Measurements from ENCODE around the gene SSX4B.

- no peak for TF ChIP-seq CTCF (IDR thresholded peaks at IDR 0.05 in 8 of 11, conservative IDR thresholded peaks at IDR 0.05 in 3 of 11)
- TF ChIP-seq POLR2A (IDR thresholded peaks at IDR 0.05) = no peak
These were observed 47.0 kb upstream of the SSX4B start for GRCh38 chrX:48458711-48459110.

All from spleen (tissue), 7 donors.